K562 (cell line): ENCODE results near the gene SOHLH2. TPM values are rescaled to one million over a fixed set of nuclear protein-coding genes. Genes with fewer than 3 reads are reported as not detected.

Experiments used
- ATAC-seq: fragments of 200-7000 bp; cut with Tn5 transposase; 3 replicates; pipeline ENCODE4 v1.9.1; 2020; ENCODE audit warnings: moderate library complexity
- BruUV-seq: library from RNA; stranded (reverse); fragments of 400-500 nt; replicated peaks from 2 replicates; lab custom pipeline; 2021; lab: Mats Ljungman, UMichigan
- CTCF ChIA-PET: fragments of 300-600 bp; formaldehyde crosslinking; extraction: SDS; loops from one replicate; lab custom pipeline; 2021; ENCODE audit warnings: low intra/inter-chr PET ratio; lab: Yijun Ruan, JAX
- POLR2A ChIA-PET: fragments of 300-600, 350-650 bp; sonication (Branson Sonifier 250); formaldehyde crosslinking; extraction: SDS; loops from one replicate; lab custom pipeline; 2021; ENCODE audit warnings: antibody characterized with exemption, inconsistent platforms; lab: Yijun Ruan, JAX
- DNase-seq, 4 experiments: peaks; one replicate each; pipeline versions ENCODE4 v3.0.0 to v3.0.0-alpha.2; 2011 to 2018; ENCODE audit warnings: low spot score in 3 of 4, mixed read lengths in 3 of 4; ENCODE audit errors: extremely low read depth in 1 of 4
- FAIRE-seq: peaks from 2 replicates; lab custom pipeline; 2011; peaks lifted over from hg19 to GRCh38; lab: Jason Lieb, UNC
- H2AFZ ChIP-seq: 2 replicates; pipeline ENCODE4 v1.6.0; 2011; ENCODE audit warnings: low read depth, low read length, control low read depth, inconsistent platforms
- H3K27ac ChIP-seq: fragments of 200-600 bp; 3 replicates; pipeline ENCODE4 v1.8.0; 2011; ENCODE audit warnings: low read depth, mild to moderate bottlenecking, control low read depth, inconsistent platforms, low read length, moderate library complexity, mixed read lengths; ENCODE audit errors: extremely low read depth
- H3K27me3 ChIP-seq, 2 experiments: fragments of 300-600 bp in 1 of 2; 2 replicates in 1 of 2; 3 replicates in 1 of 2; pipeline versions ENCODE4 v1.6.0 to v1.8.0; 2011; ENCODE audit warnings: inconsistent platforms in 2 of 2, low read length in 2 of 2, mild to moderate bottlenecking in 1 of 2, mixed read lengths in 1 of 2, moderate library complexity in 1 of 2; ENCODE audit not compliant: control insufficient read depth in 2 of 2, insufficient read depth in 2 of 2
- H3K36me3 ChIP-seq: fragments of 300-600 bp; 3 replicates; pipeline ENCODE4 v1.8.0; 2011; ENCODE audit warnings: mild to moderate bottlenecking, low read length, inconsistent platforms; ENCODE audit not compliant: control insufficient read depth, insufficient read depth
- H3K4me1 ChIP-seq, 2 experiments: fragments of 200-600 bp in 1 of 2; replicated peaks in 1 of 2; 2 replicates in 1 of 2; 3 replicates in 1 of 2; pipeline versions ENCODE4 v1.5.1 to v1.8.0; 2011; ENCODE audit warnings: inconsistent platforms in 2 of 2, low read length in 2 of 2, mild to moderate bottlenecking in 1 of 2, mixed read lengths in 1 of 2, moderate library complexity in 1 of 2; ENCODE audit not compliant: control insufficient read depth in 2 of 2, insufficient read depth in 2 of 2
- H3K4me2 ChIP-seq: 2 replicates; pipeline ENCODE4 v1.6.1; 2011; ENCODE audit warnings: low read length, control low read depth, inconsistent platforms, mixed read lengths; ENCODE audit not compliant: insufficient read depth
- H3K4me3 ChIP-seq: fragments of 200-600 bp; sonication (generic), shearing (Covaris generic); 2 replicates; pipeline ENCODE4 v1.5.1; 2016; ENCODE audit warnings: control low read depth, inconsistent platforms
- H3K79me2 ChIP-seq: fragments of 200-600 bp; 3 replicates; pipeline ENCODE4 v1.8.0; 2011; ENCODE audit warnings: low read length, inconsistent platforms; ENCODE audit not compliant: control insufficient read depth, insufficient read depth
- H3K9ac ChIP-seq, 2 experiments: 2 replicates each; pipeline versions ENCODE4 v1.6.0 to v1.6.1; 2011; ENCODE audit warnings: low read depth in 2 of 2, low read length in 2 of 2, control low read depth in 1 of 2, inconsistent platforms in 1 of 2, mild to moderate bottlenecking in 1 of 2, mixed read lengths in 1 of 2; ENCODE audit not compliant: insufficient read depth in 1 of 2
- H3K9me1 ChIP-seq: one replicate; pipeline ENCODE4 v1.6.0; 2011; ENCODE audit warnings: inconsistent platforms, mild to moderate bottlenecking, low read length, moderate library complexity; ENCODE audit not compliant: control insufficient read depth, insufficient read depth
- H3K9me3 ChIP-seq: replicated peaks from 2 replicates; pipeline ENCODE4 v1.5.1; 2011; ENCODE audit warnings: low read depth, low read length, inconsistent platforms; ENCODE audit not compliant: control insufficient read depth, insufficient read depth
- H4K20me1 ChIP-seq: replicated peaks from 2 replicates; pipeline ENCODE4 v1.6.1; 2011; ENCODE audit warnings: low read length, inconsistent platforms, mixed read lengths; ENCODE audit not compliant: control insufficient read depth, insufficient read depth
- ARID1B ChIP-seq: fragments of 450-650 bp; IDR thresholded peaks from 2 replicates; pipeline ENCODE4 v1.6.1; 2016; ENCODE audit warnings: antibody characterized with exemption, mild to moderate bottlenecking, inconsistent platforms
- CBFA2T3 ChIP-seq: fragments of 450-650 bp; IDR thresholded peaks from 2 replicates; pipeline ENCODE4 v1.6.1; 2017
- COPS2 ChIP-seq: fragments of 450-650 bp; conservative IDR thresholded peaks from 2 replicates; pipeline ENCODE4 v1.6.1; 2016; ENCODE audit warnings: mild to moderate bottlenecking, moderate library complexity
- EP300 ChIP-seq: IDR thresholded peaks from 2 replicates; pipeline ENCODE4 v1.6.1; 2012; ENCODE audit warnings: low read length, improper control_type of control experiment
- ETV5 ChIP-seq: sonication (generic); formaldehyde crosslinking; IDR thresholded peaks from 2 replicates; pipeline ENCODE4 v1.4.0; 2020; ENCODE audit warnings: low read depth, mild to moderate bottlenecking, missing genetic modification reagents
- HDAC1 ChIP-seq, 2 experiments: fragments of 450-650 bp; IDR thresholded peaks; 2 replicates each; pipeline ENCODE4 v1.6.1; 2016 to 2017; ENCODE audit warnings: inconsistent platforms in 1 of 2, mild to moderate bottlenecking in 1 of 2, moderate library complexity in 1 of 2
- KDM1A ChIP-seq, 2 experiments: fragments of 450-650 bp; IDR thresholded peaks; 2 replicates each; pipeline ENCODE4 v1.6.1; 2016; ENCODE audit warnings: mild to moderate bottlenecking in 2 of 2
- KLF16 ChIP-seq: IDR thresholded peaks from 2 replicates; pipeline ENCODE4 v1.6.1; 2016; ENCODE audit warnings: antibody characterized with exemption
- NCOR1 ChIP-seq: fragments of 450-650 bp; IDR thresholded peaks from 2 replicates; pipeline ENCODE4 v1.6.1; 2016; ENCODE audit warnings: mild to moderate bottlenecking, moderate library complexity
- NFYB ChIP-seq: IDR thresholded peaks from 2 replicates; pipeline ENCODE4 v1.6.1; 2011; ENCODE audit warnings: mild to moderate bottlenecking, moderate library complexity; ENCODE audit not compliant: insufficient read length; ENCODE audit errors: extremely low read depth
- RCOR1 ChIP-seq, 2 experiments: IDR thresholded peaks; 2 replicates each; pipeline ENCODE4 v1.6.1; 2012; ENCODE audit warnings: low read depth in 2 of 2, low read length in 2 of 2, borderline replicate concordance in 1 of 2, improper control_type of control experiment in 1 of 2
- SETDB1 ChIP-seq: IDR thresholded peaks from one replicate; pipeline ENCODE4 v1.6.1; 2012; ENCODE audit warnings: low read length, control low read depth, inconsistent platforms
- SIX5 ChIP-seq, 2 experiments: IDR thresholded peaks; 2 replicates each; pipeline ENCODE4 v1.6.1; 2011; ENCODE audit warnings: low read length in 2 of 2, borderline replicate concordance in 1 of 2, low read depth in 1 of 2, mild to moderate bottlenecking in 1 of 2, moderate library complexity in 1 of 2; ENCODE audit not compliant: insufficient read depth in 1 of 2
- TAL1 ChIP-seq: fragments of 450-650 bp; IDR thresholded peaks from 2 replicates; pipeline ENCODE4 v1.6.1; 2016; ENCODE audit warnings: mild to moderate bottlenecking
- TEAD4 ChIP-seq, 2 experiments: sonication (generic) in 1 of 2; formaldehyde crosslinking in 1 of 2; IDR thresholded peaks; 2 replicates each; pipeline versions ENCODE4 v1.6.1 to v1.8.0; 2012 to 2022; ENCODE audit warnings: borderline replicate concordance in 1 of 2, inconsistent platforms in 1 of 2, low read length in 1 of 2, mild to moderate bottlenecking in 1 of 2, missing genetic modification reagents in 1 of 2
- TRIM24 ChIP-seq, 2 experiments: fragments of 450-650 bp; IDR thresholded peaks; 2 replicates each; pipeline ENCODE4 v1.6.1; 2016
- ZNF41 ChIP-seq: fragments of 250-450 bp; sonication (Bioruptor Pico); conservative IDR thresholded peaks from 2 replicates; pipeline ENCODE4 v1.4.0; 2020; ENCODE audit warnings: mild to moderate bottlenecking
- WGBS: fragments of 100-300 bp; shearing (Covaris generic); methylation state at CpG from one replicate; pipeline ENCODE4 v1.1.6; 2016; ENCODE audit warnings: low coverage, mixed read lengths; ENCODE audit not compliant: insufficient coverage; ENCODE audit errors: missing lambda C conversion rate; 5-methylcytosine and 5-hydroxymethylcytosine counted together
- in situ Hi-C: fragments of 300-500 bp; cut with MboI; formaldehyde crosslinking; loops from 4 replicates; pipeline ENCODE4 v1.15.0; 2018; ENCODE audit warnings: inconsistent platforms, mixed read lengths
- intact Hi-C: fragments of 100-400 bp; cut with micrococcal nuclease; formaldehyde crosslinking; loops from 2 replicates; pipeline ENCODE4 v1.14.2; 2022
- polyA plus RNA-seq, 8 experiments: library from polyadenylated mRNA; depleted of rRNA in 4 of 8; stranded (reverse) in 5 of 8; unstranded in 3 of 8; fragments of >200 nt; fragmentation: Nextera tagmentation in 2 of 8; fragmentation: Illumina TruSeq in 1 of 8; extraction: Ambion mirVana in 2 of 8; extraction: Trizol in 1 of 8; gene quantifications; 2 replicates each; pipeline versions ENCODE4 v1.2.1 to v1.2.3, GENCODE V29; 2011 to 2014; ENCODE audit warnings: inconsistent platforms in 1 of 8, missing spikeins in 1 of 8
- total RNA-seq, 7 experiments: library from RNA; depleted of rRNA in 6 of 7; stranded (reverse); fragments of >200 nt in 6 of 7; fragmentation: Illumina TruSeq in 2 of 7; extraction: Trizol in 2 of 7; gene quantifications; 2 replicates each; pipeline versions ENCODE4 v1.2.1 to v1.2.3, GENCODE V29; 2011 to 2021; ENCODE audit warnings: low replicate concordance in 1 of 7
- TF ChIP-seq, protein P1 (sequence below): fragments of 450-650 bp; IDR thresholded peaks from 2 replicates; pipeline ENCODE4 v1.6.1; 2016; ENCODE audit warnings: missing biosample characterization, missing genetic modification characterization
- TF ChIP-seq, protein P2 (sequence below): fragments of 450-650 bp; IDR thresholded peaks from 2 replicates; pipeline ENCODE4 v1.6.1; 2016; ENCODE audit warnings: low read depth, mild to moderate bottlenecking, moderate library complexity
- TF ChIP-seq, protein P3 (sequence below), 2 experiments: fragments of 200-800 bp in 1 of 2; sonication (Bioruptor generic) in 1 of 2; sonication (generic) in 1 of 2; formaldehyde crosslinking in 1 of 2; IDR thresholded peaks in 1 of 2; conservative IDR thresholded peaks in 1 of 2; 2 replicates each; pipeline versions ENCODE4 v1.5.0 to v1.6.1; 2016 to 2020; ENCODE audit warnings: missing compliant biosample characterization in 1 of 2, missing genetic modification characterization in 1 of 2, missing genetic modification reagents in 1 of 2

Gene SOHLH2
- total and polyA plus RNA-seq, 9 of the 15 experiments (the other 6 are each of a cell fraction or from before 2014, with no cell fraction given): 10.3 to 26.7 (median 17.0) TPM

DNA sequence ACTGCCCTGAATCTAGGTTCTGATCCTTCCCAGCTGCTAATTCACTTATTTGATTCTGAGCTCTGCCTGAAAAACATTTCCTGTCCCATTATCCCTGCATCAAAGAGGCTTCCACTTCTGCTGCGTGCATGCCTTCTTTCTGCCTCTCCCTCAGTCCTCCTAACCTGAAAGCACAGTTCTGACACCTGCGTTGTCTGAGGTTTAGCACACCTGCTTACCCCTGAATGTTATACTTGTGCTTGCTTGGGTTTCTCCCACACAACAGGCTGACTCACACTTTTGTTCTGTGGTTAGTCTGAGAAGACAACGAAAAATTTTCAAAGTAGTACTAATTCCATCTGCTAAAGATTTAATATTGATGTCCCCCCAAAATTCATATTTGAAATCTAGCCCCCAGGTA is 3.1 kb upstream of the SOHLH2 start (continued):
- TF ChIP-seq, protein P1, sequence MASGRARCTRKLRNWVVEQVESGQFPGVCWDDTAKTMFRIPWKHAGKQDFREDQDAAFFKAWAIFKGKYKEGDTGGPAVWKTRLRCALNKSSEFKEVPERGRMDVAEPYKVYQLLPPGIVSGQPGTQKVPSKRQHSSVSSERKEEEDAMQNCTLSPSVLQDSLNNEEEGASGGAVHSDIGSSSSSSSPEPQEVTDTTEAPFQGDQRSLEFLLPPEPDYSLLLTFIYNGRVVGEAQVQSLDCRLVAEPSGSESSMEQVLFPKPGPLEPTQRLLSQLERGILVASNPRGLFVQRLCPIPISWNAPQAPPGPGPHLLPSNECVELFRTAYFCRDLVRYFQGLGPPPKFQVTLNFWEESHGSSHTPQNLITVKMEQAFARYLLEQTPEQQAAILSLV: no peak
- no peak for TF ChIP-seq COPS2
- TF ChIP-seq, protein P2, sequence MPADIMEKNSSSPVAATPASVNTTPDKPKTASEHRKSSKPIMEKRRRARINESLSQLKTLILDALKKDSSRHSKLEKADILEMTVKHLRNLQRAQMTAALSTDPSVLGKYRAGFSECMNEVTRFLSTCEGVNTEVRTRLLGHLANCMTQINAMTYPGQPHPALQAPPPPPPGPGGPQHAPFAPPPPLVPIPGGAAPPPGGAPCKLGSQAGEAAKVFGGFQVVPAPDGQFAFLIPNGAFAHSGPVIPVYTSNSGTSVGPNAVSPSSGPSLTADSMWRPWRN: no peak
- TF ChIP-seq ETV5 (CRISPR knock-in tag): no peak
- TF ChIP-seq NFYB: no peak
- no peak for TF ChIP-seq SETDB1

DNA sequence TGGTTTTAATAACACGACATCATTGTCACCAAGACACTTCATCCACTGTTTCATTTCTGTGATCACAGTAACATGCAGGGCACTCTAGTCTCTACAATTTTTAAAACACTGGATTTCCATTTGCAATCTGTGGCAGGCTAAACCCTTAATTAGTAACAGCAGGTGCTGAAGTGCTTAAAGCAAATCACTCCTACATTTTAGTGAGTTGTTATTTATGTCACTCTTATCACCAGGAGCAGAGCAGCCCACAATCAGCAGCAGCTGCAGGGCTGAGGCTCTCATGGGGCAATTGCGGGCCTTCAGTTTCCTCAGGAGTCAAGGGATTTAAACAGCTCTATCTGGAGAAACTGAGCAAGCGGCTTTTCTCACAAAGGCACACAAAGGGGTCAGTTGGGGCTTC is 1.6 kb downstream of the SOHLH2 start:
- ATAC-seq: peak; percentile 62
- TF ChIP-seq TRIM24 (IDR thresholded peaks at IDR 0.05) (0 out of 4 replicates have a peak, but pooled peaks of 1 of the 2 experiments have one; percentile 14), TEAD4 (IDR thresholded peaks at IDR 0.05; ENCODE audit: low read length) (peak; percentile 74), TEAD4 (CRISPR knock-in tag; IDR thresholded peaks at IDR 0.05; ENCODE audit: borderline replicate concordance) (no peak), NCOR1 (peak; percentile 54), CBFA2T3 (peak; percentile 89), EP300 (peak; percentile 12; the same call in 1 of the 2 replicates), KDM1A (IDR thresholded peaks at IDR 0.05) (peak; percentile 93 to 94), HDAC1 (IDR thresholded peaks at IDR 0.05) (peak in 1 of 2 experiments; percentile 43; a peak in 1 of 4 replicates), ZNF41 (CRISPR knock-in tag) (no peak), RCOR1 (IDR thresholded peaks at IDR 0.05; ENCODE audit: borderline replicate concordance in 1 of 2, low read depth in 2 of 2, low read length in 2 of 2) (peak in 1 of 2 experiments; percentile 67; a peak in 2 of 4 replicates), TAL1 (peak; percentile 56; the same call in 1 of the 2 replicates), ARID1B (peak; percentile 51), KLF16 (peak; percentile 73), SIX5 (IDR thresholded peaks at IDR 0.05; ENCODE audit: borderline replicate concordance in 1 of 2, insufficient read depth in 1 of 2, low read depth in 1 of 2, low read length in 2 of 2) (no peak)
- TF ChIP-seq, protein P3, sequence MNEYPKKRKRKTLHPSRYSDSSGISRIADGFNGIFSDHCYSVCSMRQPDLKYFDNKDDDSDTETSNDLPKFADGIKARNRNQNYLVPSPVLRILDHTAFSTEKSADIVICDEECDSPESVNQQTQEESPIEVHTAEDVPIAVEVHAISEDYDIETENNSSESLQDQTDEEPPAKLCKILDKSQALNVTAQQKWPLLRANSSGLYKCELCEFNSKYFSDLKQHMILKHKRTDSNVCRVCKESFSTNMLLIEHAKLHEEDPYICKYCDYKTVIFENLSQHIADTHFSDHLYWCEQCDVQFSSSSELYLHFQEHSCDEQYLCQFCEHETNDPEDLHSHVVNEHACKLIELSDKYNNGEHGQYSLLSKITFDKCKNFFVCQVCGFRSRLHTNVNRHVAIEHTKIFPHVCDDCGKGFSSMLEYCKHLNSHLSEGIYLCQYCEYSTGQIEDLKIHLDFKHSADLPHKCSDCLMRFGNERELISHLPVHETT (CRISPR knock-in tag; conservative IDR thresholded peaks at IDR 0.05 in 1 of 2, IDR thresholded peaks at IDR 0.05 in 1 of 2): no peak

More for the DNA sequence above, 1.6 kb downstream of the SOHLH2 start:
- intact Hi-C loops (no loop called here), in situ Hi-C loops (no loop called here)
- H3K4me3 ChIP-seq: no peak overlapping the region
- peaks cover 7% of the 10 kb centered on the region for H3K9me3 ChIP-seq
- POLR2A ChIA-PET: interaction anchor here (1.6 kb wide), 1 partner anchor 11 kb away, joined by 3 read pairs; no protein-coding TSS in a partner anchor
- peaks cover 0 to 8% of the 10 kb centered on the region in 2 experiments; a peak in 2 of 5 replicates for H3K4me1 ChIP-seq
- no peaks in the 10 kb centered on the region for H3K9me1 ChIP-seq
- FAIRE-seq (peak; percentile 76), DNase-seq (peak in 3 of 4 experiments; percentile 5 to 33 (median 10))
- H3K27ac ChIP-seq: no peak overlapping the region
- no peak overlapping the region for H3K4me2 ChIP-seq
- no peaks in the 10 kb centered on the region for H4K20me1 ChIP-seq
- 24% methylated on average over 3 of the region's 3 CpGs for WGBS
- H3K9ac ChIP-seq: no peak overlapping the region
- H3K27me3 ChIP-seq: no peaks in the 10 kb centered on the region
- CTCF ChIA-PET: no interaction called here
- no peaks in the 10 kb centered on the region for H3K36me3 ChIP-seq
- H2AFZ ChIP-seq: no peak overlapping the region
- BruUV-seq: no TSS peak
- H3K79me2 ChIP-seq: peaks cover 2% of the 10 kb centered on the region; the same call in 2 of the 3 replicates
